GM23338 (cell line): ENCODE data around the gene TFIP11. TPM values are rescaled to one million over a fixed set of nuclear protein-coding genes. Genes with fewer than 3 reads are reported as not detected.

Experiments
- ATAC-seq: fragments of 200-7000 bp; cut with Tn5 transposase; 3 replicates; pipeline ENCODE4 v1.9.1; 2020
- DNase-seq: peaks from one replicate; pipeline ENCODE4 v3.0.0-alpha.2; 2015; ENCODE audit warnings: low spot score
- H2AFZ ChIP-seq: fragments of 200-600 bp; sonication (generic); 2 replicates; pipeline ENCODE4 v1.8.0; 2016; ENCODE audit warnings: antibody characterized with exemption, mild to moderate bottlenecking, moderate library complexity
- H3F3A ChIP-seq: fragments of 200-600 bp; sonication (generic); replicated peaks from 2 replicates; pipeline ENCODE4 v1.8.0; 2017; ENCODE audit warnings: antibody characterized with exemption, mixed run types, low read depth
- H3K27ac ChIP-seq: fragments of 200-600 bp; sonication (generic); 2 replicates; pipeline ENCODE4 v1.6.1; 2016; ENCODE audit warnings: low read depth
- H3K27me3 ChIP-seq: fragments of 200-600 bp; sonication (generic); 2 replicates; pipeline ENCODE4 v1.8.0; 2016; ENCODE audit warnings: mild to moderate bottlenecking, mixed run types, moderate library complexity; ENCODE audit not compliant: insufficient read depth
- H3K36me3 ChIP-seq: fragments of 200-600 bp; sonication (generic); 2 replicates; pipeline ENCODE4 v1.8.0; 2016; ENCODE audit warnings: mild to moderate bottlenecking; ENCODE audit not compliant: insufficient read depth
- H3K4me1 ChIP-seq: fragments of 200-600 bp; sonication (generic); 2 replicates; pipeline ENCODE4 v1.8.0; 2016; ENCODE audit warnings: mild to moderate bottlenecking, moderate library complexity; ENCODE audit not compliant: insufficient read depth
- H3K4me2 ChIP-seq: fragments of 200-600 bp; sonication (generic); 2 replicates; pipeline ENCODE4 v1.7.1; 2017; ENCODE audit warnings: mixed run types
- H3K4me3 ChIP-seq: fragments of 200-600 bp; sonication (generic); 2 replicates; pipeline ENCODE4 v1.6.1; 2016; ENCODE audit warnings: mixed run types
- H3K79me2 ChIP-seq: fragments of 200-600 bp; sonication (generic); replicated peaks from 2 replicates; pipeline ENCODE4 v1.8.0; 2017; ENCODE audit warnings: mild to moderate bottlenecking; ENCODE audit not compliant: insufficient read depth
- H3K9me2 ChIP-seq: fragments of 200-600 bp; sonication (generic); 2 replicates; pipeline ENCODE4 v1.8.0; 2017; ENCODE audit not compliant: insufficient read depth
- H4K20me1 ChIP-seq: fragments of 200-600 bp; sonication (generic); replicated peaks from 2 replicates; pipeline ENCODE4 v1.8.0; 2017; ENCODE audit warnings: mild to moderate bottlenecking; ENCODE audit not compliant: insufficient read depth
- H3K27ac Mint-ChIP-seq: 2 replicates; pipeline ENCODE4 v1.8.0; 2020; ENCODE audit warnings: inconsistent platforms, mild to moderate bottlenecking, moderate library complexity, mixed read lengths
- H3K27me3 Mint-ChIP-seq: 3 replicates; pipeline ENCODE4 v1.8.0; 2022; ENCODE audit warnings: low read depth, mild to moderate bottlenecking, moderate library complexity, mixed read lengths, inconsistent platforms; ENCODE audit not compliant: insufficient read depth, poor library complexity
- H3K36me3 Mint-ChIP-seq: 3 replicates; pipeline ENCODE4 v1.8.0; 2021; ENCODE audit warnings: low read depth, mild to moderate bottlenecking, inconsistent platforms, moderate library complexity, mixed read lengths
- H3K4me1 Mint-ChIP-seq: 3 replicates; pipeline ENCODE4 v1.8.0; 2020; ENCODE audit warnings: mild to moderate bottlenecking, inconsistent platforms, mixed read lengths
- H3K4me3 Mint-ChIP-seq: 3 replicates; pipeline ENCODE4 v1.8.0; 2021; ENCODE audit warnings: moderate library complexity, mild to moderate bottlenecking, inconsistent platforms, mixed read lengths
- H3K9me3 Mint-ChIP-seq: 3 replicates; pipeline ENCODE4 v1.8.0; 2020; ENCODE audit warnings: moderate library complexity, mild to moderate bottlenecking, inconsistent platforms, mixed read lengths
- CREB1 ChIP-seq: fragments of 250-450 bp; sonication (Bioruptor Pico); IDR thresholded peaks from 2 replicates; pipeline ENCODE4 v1.5.0; 2020; ENCODE audit warnings: low read depth, mild to moderate bottlenecking, moderate library complexity
- CTCF ChIP-seq, 2 experiments: fragments of 200-600 bp in 1 of 2; sonication (generic) in 1 of 2; conservative IDR thresholded peaks; 2 replicates each; pipeline versions ENCODE4 v1.5.1 to v1.6.1; 2016 to 2017; ENCODE audit warnings: antibody characterized with exemption in 2 of 2, low read depth in 2 of 2, mild to moderate bottlenecking in 2 of 2, moderate library complexity in 1 of 2
- EZH2 ChIP-seq: fragments of 200-600 bp; sonication (generic); IDR thresholded peaks from one replicate; pipeline ENCODE4 v1.8.0; 2017; ENCODE audit warnings: antibody characterized with exemption, mild to moderate bottlenecking, low read depth; ENCODE audit not compliant: unreplicated experiment
- EZH2phosphoT487 ChIP-seq: fragments of 200-600 bp; sonication (generic); IDR thresholded peaks from one replicate; pipeline ENCODE4 v1.8.1; 2018; ENCODE audit warnings: antibody characterized with exemption; ENCODE audit not compliant: unreplicated experiment
- JUNB ChIP-seq: IDR thresholded peaks from one replicate; pipeline ENCODE4 v1.6.1; 2016; ENCODE audit warnings: antibody characterized with exemption; ENCODE audit not compliant: unreplicated experiment
- NANOG ChIP-seq: IDR thresholded peaks from 2 replicates; pipeline ENCODE4 v1.6.1; 2016; ENCODE audit warnings: antibody characterized with exemption, borderline replicate concordance
- POLR2AphosphoS5 ChIP-seq: IDR thresholded peaks from 2 replicates; pipeline ENCODE4 v1.6.1; 2016; ENCODE audit warnings: antibody characterized with exemption, low read depth
- STAT1 ChIP-seq: IDR thresholded peaks from one replicate; pipeline ENCODE4 v1.6.1; 2016; ENCODE audit warnings: antibody characterized with exemption; ENCODE audit not compliant: unreplicated experiment
- ZNF114 ChIP-seq: fragments of 250-450 bp; sonication (Bioruptor Pico); IDR thresholded peaks from 2 replicates; pipeline ENCODE4 v1.5.0; 2020; ENCODE audit warnings: mild to moderate bottlenecking, moderate library complexity
- ZNF331 ChIP-seq: fragments of 250-450 bp; sonication (Bioruptor Pico); IDR thresholded peaks from 2 replicates; pipeline ENCODE4 v1.5.0; 2020; ENCODE audit warnings: low read depth, mild to moderate bottlenecking, moderate library complexity
- ZNF462 ChIP-seq: fragments of 250-450 bp; sonication (Bioruptor Pico); IDR thresholded peaks from 2 replicates; pipeline ENCODE4 v1.5.0; 2020; ENCODE audit warnings: mild to moderate bottlenecking, moderate library complexity
- polyA plus RNA-seq: library from polyadenylated mRNA; unstranded; fragments of >200 nt; fragmentation: Nextera tagmentation; extraction: Ambion mirVana; gene quantifications from 2 replicates; pipeline ENCODE4 v1.2.1, GENCODE V29; 2016
- total RNA-seq: library from RNA; depleted of rRNA; stranded (reverse); fragments of >200 nt; shearing (Covaris generic); gene quantifications from 2 replicates; pipeline ENCODE4 v1.2.3, GENCODE V29; 2014
- TF ChIP-seq, protein P1 (sequence below): IDR thresholded peaks from one replicate; pipeline ENCODE4 v1.6.1; 2018; ENCODE audit warnings: antibody characterized with exemption; ENCODE audit not compliant: unreplicated experiment
- TF ChIP-seq, protein P2 (sequence below): IDR thresholded peaks from 2 replicates; pipeline ENCODE4 v1.6.1; 2016; ENCODE audit warnings: antibody characterized with exemption

TFIP11 gene
- total and polyA plus RNA-seq, 2 experiments from 2014 or later: 17.1 to 26.2 TPM

- Histone ChIP-seq H3F3A (peaks cover 17% of the 10 kb centered on the region; the same call in 1 of the 2 replicates), H3K36me3 (peaks cover 46% of the 10 kb centered on the region), H3K4me3 (no peak overlapping the region), H2AFZ (no peak overlapping the region), H3K27ac (no peak overlapping the region), H3K79me2 (0 out of 2 replicates have a peak, but pooled peaks cover 2% of the 10 kb centered on the region), H3K9me2 (no peaks in the 10 kb centered on the region), H3K4me1 (0 out of 2 replicates have a peak, but pooled peaks cover 3% of the 10 kb centered on the region), H3K27me3 (no peaks in the 10 kb centered on the region), H3K4me2 (no peak overlapping the region), H4K20me1 (peaks cover 7% of the 10 kb centered on the region)
- no peak overlapping the region for H3K27ac Mint-ChIP-seq
- H3K27me3 Mint-ChIP-seq: peaks cover 2% of the 10 kb centered on the region
- ATAC-seq (no peak), DNase-seq (no peak)
- TF ChIP-seq CREB1 (no peak), POLR2AphosphoS5 (no peak), CTCF (conservative IDR thresholded peaks at IDR 0.05; ENCODE audit: low read depth in 2 of 2) (no peak), ZNF114 (no peak), STAT1 (no peak), NANOG (no peak), EZH2phosphoT487 (no peak), ZNF331 (CRISPR knock-in tag) (no peak), ZNF462 (CRISPR knock-in tag) (no peak), JUNB (no peak), EZH2 (no peak)
- TF ChIP-seq, protein P1, sequence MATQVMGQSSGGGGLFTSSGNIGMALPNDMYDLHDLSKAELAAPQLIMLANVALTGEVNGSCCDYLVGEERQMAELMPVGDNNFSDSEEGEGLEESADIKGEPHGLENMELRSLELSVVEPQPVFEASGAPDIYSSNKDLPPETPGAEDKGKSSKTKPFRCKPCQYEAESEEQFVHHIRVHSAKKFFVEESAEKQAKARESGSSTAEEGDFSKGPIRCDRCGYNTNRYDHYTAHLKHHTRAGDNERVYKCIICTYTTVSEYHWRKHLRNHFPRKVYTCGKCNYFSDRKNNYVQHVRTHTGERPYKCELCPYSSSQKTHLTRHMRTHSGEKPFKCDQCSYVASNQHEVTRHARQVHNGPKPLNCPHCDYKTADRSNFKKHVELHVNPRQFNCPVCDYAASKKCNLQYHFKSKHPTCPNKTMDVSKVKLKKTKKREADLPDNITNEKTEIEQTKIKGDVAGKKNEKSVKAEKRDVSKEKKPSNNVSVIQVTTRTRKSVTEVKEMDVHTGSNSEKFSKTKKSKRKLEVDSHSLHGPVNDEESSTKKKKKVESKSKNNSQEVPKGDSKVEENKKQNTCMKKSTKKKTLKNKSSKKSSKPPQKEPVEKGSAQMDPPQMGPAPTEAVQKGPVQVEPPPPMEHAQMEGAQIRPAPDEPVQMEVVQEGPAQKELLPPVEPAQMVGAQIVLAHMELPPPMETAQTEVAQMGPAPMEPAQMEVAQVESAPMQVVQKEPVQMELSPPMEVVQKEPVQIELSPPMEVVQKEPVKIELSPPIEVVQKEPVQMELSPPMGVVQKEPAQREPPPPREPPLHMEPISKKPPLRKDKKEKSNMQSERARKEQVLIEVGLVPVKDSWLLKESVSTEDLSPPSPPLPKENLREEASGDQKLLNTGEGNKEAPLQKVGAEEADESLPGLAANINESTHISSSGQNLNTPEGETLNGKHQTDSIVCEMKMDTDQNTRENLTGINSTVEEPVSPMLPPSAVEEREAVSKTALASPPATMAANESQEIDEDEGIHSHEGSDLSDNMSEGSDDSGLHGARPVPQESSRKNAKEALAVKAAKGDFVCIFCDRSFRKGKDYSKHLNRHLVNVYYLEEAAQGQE: no peak
- TF ChIP-seq, protein P2, sequence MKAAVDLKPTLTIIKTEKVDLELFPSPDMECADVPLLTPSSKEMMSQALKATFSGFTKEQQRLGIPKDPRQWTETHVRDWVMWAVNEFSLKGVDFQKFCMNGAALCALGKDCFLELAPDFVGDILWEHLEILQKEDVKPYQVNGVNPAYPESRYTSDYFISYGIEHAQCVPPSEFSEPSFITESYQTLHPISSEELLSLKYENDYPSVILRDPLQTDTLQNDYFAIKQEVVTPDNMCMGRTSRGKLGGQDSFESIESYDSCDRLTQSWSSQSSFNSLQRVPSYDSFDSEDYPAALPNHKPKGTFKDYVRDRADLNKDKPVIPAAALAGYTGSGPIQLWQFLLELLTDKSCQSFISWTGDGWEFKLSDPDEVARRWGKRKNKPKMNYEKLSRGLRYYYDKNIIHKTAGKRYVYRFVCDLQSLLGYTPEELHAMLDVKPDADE: no peak
- no peak overlapping the region for H3K4me3 Mint-ChIP-seq
- no peaks in the 10 kb centered on the region for H3K4me1 Mint-ChIP-seq
- no peaks in the 10 kb centered on the region for H3K9me3 Mint-ChIP-seq
- peaks cover 65% of the 10 kb centered on the region for H3K36me3 Mint-ChIP-seq
These were observed 23.9 kb upstream of the TFIP11 start for GRCh38 chr22:26536056-26536761.
